Measurements from ENCODE around the gene TRNP1.

DNA sequence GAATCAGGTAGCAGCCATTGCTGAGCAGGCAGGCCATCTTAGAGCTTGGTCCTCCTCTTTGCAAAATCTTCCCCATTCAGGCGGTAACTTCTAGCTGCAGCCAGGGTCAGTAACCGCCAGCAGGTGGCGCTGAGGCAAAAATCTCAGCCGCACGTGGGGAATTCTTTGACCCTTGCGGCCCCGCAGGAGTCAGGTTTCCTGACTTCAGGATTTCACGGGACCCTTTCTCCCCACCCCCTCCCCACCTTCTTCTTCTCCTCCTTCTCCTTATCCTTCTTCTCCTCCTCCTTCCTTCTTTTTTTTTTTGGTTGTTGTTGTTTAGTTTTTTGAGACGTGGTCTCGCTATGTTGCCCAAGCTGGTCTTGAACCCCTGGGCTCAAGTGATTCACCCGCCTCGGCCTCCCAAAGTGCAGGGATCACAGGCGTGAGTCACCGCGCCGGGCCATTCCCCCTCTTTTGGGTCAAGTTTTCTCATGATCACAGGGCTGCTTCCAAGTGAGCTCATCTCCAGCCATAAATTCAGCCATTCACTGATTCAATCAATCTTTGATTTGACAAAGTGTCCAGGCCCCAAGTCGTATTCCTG, 52.6 kb downstream of the TRNP1 start:
- TF ChIP-seq, protein P1, sequence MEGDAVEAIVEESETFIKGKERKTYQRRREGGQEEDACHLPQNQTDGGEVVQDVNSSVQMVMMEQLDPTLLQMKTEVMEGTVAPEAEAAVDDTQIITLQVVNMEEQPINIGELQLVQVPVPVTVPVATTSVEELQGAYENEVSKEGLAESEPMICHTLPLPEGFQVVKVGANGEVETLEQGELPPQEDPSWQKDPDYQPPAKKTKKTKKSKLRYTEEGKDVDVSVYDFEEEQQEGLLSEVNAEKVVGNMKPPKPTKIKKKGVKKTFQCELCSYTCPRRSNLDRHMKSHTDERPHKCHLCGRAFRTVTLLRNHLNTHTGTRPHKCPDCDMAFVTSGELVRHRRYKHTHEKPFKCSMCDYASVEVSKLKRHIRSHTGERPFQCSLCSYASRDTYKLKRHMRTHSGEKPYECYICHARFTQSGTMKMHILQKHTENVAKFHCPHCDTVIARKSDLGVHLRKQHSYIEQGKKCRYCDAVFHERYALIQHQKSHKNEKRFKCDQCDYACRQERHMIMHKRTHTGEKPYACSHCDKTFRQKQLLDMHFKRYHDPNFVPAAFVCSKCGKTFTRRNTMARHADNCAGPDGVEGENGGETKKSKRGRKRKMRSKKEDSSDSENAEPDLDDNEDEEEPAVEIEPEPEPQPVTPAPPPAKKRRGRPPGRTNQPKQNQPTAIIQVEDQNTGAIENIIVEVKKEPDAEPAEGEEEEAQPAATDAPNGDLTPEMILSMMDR (IDR thresholded peaks at IDR 0.05): peak; percentile 69 to 94 (median 88)
- TF ChIP-seq POLR2A (IDR thresholded peaks at IDR 0.05): no peak

Measured in right lobe of liver (tissue), 4 donors.